GM19395 (cell line): ENCODE data around the gene A1BG.
"Not testable (repeated sequence)": the region's sequence is repeated elsewhere in the genome, so short reads cannot be mapped to it uniquely, and the experiment has no call there.

ENCODE experiments used
- ATAC-seq: cut with Tn5 transposase; IDR thresholded peaks from one replicate; pipeline ENCODE4 v1.9.1; 2021; ENCODE audit warnings: mild to moderate bottlenecking, moderate library complexity; ENCODE audit not compliant: unreplicated experiment

Gene A1BG

DNA sequence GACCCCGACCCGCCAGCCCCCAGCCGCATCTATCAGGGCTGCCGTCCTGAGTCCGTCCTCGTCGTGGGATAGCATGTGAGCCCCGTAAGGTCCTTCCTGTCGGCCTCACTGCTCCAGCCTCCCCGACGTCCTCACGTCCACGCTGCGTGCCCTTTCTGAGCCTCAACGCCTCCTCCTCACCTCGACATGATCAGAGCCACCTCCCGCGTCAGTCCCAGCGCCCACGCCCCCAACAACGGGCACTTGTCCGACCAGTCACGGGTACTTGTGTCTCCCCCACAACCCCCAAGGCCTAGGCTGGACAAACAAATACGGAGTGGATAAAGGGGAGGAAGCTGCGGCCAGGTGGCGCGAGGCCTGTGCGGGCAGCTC, 8.6 kb upstream of the A1BG start:
- peak; percentile 21 for ATAC-seq

DNA sequence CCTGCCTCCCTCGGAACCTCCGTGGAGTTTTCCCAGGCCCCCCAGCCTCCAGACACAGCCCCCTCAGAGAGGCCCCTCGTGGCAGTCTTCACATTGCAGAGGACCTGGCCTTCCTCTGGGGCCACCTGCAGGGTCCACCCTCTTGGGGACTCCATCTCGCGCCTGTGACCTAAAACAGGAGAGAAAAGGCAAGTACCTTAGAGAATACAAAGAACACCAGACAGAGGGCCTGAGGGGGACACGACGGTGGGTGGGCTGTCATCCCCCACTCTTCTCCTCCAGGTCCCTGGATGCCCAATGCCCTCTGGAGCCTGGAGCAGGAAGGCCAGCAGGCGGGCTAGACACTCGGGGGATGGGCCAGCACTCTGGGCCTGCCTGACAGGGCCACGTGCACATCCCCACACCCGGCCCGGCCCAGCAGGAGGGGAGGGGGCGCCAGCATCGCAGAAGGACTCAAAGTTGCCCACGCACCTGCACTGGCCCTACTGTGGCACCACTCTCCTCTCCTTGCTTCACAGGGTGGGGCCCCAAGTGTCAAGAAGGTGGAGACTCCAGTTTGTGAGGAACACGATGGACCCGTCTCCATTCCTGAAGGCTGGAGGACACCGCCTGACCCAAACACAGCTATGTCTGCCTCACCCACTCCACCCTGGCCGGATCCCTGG, 4.3 kb upstream of the A1BG start:
- ATAC-seq = no peak

DNA sequence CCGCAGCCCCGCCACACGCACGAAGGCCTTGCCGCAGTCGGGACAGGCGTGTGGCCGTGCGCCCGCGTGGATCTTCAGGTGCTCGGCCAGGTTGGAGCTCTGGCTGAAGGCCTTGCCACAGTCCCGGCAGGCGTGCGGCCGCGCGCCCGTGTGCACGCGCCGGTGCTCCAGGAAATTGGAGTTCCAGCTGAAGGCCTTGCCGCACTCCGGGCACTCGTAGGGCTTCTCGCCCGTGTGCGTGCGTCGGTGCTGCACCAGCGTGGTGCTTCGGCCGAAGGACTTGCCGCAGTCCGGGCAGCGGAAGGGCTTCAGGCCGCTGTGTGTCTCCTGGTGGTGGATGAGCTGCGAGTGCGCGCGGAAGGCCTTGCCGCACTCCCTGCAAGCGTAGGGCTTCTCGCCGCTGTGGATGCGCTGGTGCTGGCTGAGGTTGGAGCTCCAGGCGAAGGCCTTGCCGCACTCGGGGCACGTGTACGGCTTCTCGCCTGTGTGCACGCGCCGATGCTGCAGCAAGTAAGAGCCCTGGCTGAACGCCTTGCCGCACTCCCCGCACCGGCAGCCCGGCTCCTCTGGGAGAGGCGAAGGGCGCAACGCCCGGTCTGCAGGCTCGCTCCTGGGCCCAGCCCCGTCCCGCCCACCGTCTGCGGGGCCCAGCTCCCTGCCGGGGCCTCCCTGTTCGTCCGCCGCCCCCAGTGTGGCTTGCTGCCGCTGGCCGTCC, 3.6 kb upstream of the A1BG start:
- ATAC-seq = no peak

- no peak for ATAC-seq
Observed at GRCh38 chr19:58355908-58356765, 2.8 kb upstream of the A1BG start.

DNA sequence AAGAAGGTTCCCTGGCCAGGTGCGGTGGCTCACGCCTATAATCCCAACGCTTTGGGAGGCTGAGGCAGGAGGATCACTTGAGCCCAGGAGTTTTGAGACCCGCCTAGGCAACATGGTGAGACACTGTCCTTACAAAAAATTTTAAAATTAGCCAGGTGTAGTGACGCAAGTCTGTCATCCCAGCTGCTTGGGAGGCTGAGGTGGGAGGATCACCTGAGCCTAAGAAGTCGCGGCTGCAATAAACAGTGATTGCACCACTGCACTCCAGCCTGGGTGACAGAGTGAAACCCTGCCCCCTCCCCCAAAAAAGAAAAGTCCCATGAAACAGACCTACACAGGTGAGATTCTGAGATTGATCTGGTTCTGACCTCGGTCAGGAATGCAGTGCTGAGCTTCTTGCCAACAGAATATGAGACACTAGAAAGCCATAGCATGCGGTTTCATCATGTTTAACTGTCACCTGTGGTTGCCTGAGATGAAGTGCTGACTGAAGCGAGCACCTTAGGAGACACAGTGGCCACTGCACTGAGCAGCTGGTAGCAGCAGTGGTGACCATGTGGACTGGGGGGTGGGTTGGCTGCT, 2.0 kb upstream of the A1BG start:
- ATAC-seq = no peak

GRCh38 chr19:58354478-58355030, 1.3 kb upstream of the A1BG start:
- no peak for ATAC-seq

GRCh38 chr19:58353717-58354477, 605 bp upstream of the A1BG start:
- no peak for ATAC-seq

DNA sequence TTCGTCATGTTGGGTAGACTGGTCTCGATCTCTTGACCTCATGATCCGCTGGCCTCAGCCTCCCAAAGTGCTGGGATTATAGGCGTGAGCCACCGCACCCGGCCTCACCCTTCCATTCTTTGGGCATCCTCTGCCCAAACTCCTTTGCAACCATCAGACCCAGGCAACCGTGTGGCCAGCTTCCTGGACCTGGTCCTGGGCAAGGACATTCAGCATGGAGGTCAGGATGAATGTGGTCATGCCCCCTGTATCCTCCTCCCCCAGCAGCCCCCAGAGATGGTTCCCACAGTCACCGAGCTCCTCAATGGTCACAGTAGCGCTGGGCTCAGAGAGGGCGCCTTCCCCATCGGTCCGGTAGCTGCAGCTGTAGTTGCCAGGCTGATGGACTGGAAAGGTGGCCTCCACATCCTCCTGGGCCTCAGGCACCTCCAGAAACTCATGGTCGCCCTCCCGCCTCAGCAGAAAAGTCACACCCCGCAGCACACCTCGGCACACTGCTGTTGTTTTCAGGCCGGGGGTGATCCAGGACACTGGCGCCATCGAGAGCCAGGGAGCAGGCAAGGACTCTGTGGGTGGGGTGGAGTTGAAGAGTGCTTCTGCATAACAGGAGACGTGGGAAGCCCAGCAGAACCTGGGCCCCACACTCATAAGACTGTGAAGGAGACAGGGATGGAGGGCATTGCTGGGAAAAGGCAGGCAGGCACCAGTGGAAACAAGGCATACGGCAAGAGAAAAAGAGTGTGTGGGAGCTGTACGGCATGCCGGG, 1.1 kb downstream of the A1BG start:
- no peak for ATAC-seq

GRCh38 chr19:58351558-58351878, 1.8 kb downstream of the A1BG start:
- ATAC-seq = no peak

DNA sequence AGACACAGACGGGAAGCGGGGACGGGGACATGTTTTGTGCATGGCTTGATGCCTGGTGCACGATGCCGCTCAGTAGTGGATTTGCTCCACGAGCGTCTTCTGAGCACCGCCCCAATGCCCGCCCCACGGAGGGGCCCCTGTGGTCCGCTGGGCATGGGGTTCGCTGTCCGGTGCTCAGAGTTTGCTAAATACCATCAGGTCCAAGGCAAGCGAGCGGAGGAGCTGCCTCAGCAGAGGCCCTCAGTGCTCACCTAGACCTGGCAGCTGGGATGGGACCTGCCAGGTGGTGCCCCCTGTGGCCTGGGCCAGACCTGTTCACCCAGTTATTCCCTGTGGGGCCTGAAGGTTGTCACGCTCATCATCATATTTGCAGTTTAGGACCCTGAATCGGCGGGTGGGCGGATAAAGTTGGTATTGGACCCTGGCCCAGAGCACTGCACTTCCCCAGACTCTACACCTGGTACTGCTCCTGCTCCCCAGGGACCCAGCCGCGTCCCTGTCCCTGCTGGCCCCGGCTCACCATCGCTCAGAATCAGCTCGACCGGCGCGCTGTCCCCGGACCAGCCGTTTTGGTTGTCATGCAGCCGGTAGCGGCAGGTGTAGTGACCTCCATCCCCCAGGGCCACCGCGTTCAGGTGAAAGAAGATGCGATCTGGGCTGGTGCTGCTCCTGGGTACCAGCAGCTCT, 2.3 kb downstream of the A1BG start:
- ATAC-seq = no peak

GRCh38 chr19:58350001-58350861, 3.1 kb downstream of the A1BG start:
- no peak for ATAC-seq

GRCh38 chr19:58349590-58349989, 3.7 kb downstream of the A1BG start:
- no peak for ATAC-seq

GRCh38 chr19:58348080-58348479, 5.2 kb downstream of the A1BG start:
- not testable (repeated sequence) for ATAC-seq

- peak; percentile 76 for ATAC-seq
Observed at GRCh38 chr19:58346961-58347929, 6.0 kb downstream of the A1BG start.

GRCh38 chr19:58345558-58345957, 7.7 kb downstream of the A1BG start:
- ATAC-seq = no peak

DNA sequence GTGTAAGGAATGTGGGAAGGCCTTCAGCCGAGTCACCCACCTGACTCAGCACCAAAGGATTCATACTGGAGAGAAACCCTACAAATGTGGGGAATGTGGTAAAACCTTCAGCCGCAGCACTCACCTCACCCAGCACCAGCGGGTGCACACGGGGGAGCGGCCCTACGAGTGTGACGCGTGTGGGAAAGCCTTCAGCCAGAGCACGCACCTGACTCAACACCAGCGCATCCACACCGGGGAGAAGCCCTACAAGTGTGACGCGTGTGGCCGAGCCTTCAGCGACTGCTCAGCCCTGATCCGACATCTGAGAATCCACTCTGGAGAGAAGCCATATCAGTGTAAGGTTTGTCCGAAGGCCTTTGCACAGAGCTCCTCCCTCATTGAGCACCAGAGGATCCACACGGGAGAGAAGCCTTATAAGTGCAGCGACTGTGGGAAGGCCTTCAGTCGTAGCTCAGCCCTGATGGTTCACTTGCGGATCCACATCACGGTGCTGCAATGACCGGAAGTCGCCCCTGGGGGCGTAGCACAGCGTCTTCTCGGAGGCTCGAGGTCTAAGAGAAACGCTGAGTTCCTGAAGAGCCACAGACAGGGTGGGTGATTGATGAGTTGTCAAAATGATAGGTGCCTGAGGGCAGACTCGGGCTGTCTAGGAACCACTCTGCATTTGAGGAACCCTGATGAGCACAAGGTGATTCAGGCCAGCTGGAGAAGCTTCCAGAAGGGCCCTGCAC, 14.3 kb downstream of the A1BG start:
- ATAC-seq = no peak
